GM23248 (cell line): Measurements from ENCODE around the gene TET2.

Source experiments
- EZH2 ChIP-seq: fragments of 200-600 bp; sonication (generic); IDR thresholded peaks from 2 replicates; pipeline ENCODE4 v1.6.1; 2018; ENCODE audit warnings: antibody characterized with exemption, mild to moderate bottlenecking; ENCODE audit not compliant: insufficient read depth, poor library complexity, severe bottlenecking
- EZH2phosphoT487 ChIP-seq: fragments of 200-600 bp; sonication (generic); IDR thresholded peaks from 2 replicates; pipeline ENCODE4 v1.6.1; 2018; ENCODE audit warnings: antibody characterized with exemption, moderate library complexity, mild to moderate bottlenecking, low read depth; ENCODE audit not compliant: insufficient read depth

DNA sequence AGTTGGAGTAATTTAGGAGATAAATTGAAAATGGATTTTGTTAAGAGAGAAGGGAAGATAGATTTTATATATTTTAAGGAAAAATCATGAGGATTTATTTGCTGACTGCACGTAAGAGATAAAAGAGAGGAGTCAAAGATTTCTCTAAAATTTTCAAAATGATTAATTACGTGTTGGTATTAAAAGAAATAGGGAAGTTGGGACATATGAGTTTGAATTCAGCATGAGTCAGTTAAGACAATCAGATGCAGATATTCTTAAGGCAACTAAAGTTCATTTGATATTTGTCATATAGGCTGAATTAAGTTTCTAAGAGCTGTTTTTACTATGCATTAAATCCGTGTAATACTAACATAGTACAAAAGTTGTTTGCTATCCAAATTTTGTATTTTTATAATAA lies 46.9 kb downstream of the TET2 start:
- no peak for TF ChIP-seq EZH2
- no peak for TF ChIP-seq EZH2phosphoT487
